ENCODE data around the gene SLC3A2.
A peak's percentile ranks its signal among the peaks of the same experiment; 100 is the strongest.
"Not testable (repeated sequence)": the region's sequence is repeated elsewhere in the genome, so short reads cannot be mapped to it uniquely, and the experiment has no call there.

The SLC3A2 gene

DNA sequence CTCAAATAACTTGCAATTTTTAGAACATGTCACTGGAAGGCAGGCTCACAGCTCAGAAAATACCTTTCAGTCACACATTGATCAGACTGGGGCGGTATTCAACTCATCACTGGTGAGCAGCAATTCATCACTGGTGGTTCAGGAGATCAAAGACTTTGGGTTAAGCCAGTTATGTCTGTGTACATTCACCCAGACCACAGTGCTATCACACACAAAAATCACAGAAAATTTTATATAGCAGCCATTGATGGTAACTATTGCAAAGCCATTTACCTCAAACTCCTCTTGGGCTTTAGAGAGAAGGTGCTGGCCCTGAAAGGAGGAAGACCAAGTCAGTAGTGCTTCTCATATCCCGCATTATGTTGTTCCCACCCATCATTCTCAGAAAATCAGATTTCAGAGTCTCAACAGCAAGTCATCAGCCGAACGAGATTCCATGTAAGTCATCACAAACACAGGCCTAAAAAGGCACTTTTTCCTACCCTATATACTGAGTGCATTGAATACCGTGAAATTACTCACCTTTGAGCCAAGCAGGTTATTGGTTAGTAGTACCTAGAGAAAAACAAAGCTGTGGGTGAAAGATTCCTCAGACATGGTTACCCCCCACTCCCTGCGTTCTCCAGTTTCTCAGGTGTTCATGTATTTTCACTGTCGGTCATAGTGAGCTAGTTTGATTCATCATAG is 27.3 kb upstream of the SLC3A2 start:
- no peak for DNase-seq

- no peak for DNase-seq
Measured at GRCh38 chr11:62854013-62854824, 26.5 kb upstream of the SLC3A2 start.

DNA sequence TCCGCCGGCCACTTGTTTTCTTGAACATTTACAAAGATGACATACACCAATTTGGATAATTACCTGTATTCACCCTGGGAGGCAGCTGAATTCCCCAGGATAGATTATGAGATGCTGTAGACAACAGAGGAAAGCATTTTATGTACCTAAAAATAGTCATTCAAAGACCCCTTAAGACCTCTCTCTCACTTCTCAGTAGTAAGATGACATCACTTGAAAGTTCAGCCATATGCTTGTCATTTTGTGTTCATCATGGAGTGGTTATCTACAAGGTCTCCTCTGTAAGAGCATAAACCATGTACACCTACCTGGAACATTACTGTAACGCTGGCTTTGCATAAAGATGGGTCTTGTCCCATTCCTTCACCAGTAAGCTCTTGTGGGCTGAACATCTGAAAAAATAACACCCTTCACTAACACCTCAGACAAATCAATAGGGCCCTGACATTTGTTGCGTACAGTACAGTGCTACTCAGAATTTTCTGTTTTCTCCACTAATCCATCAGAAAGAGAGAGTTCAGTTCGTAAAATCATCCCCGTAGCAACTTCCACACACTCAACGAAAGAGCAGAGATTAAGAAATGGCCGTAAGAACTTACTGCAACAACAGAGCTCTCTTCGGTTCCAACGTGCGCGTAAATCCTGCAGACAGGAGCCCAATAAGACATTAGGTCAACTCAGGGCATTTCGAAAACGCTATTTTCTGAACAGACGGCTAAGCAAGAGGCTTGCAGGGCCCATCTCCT is 25.7 kb upstream of the SLC3A2 start:
- no peak for DNase-seq

- peak; percentile 95 for DNase-seq
Measured at GRCh38 chr11:62855571-62856332, 24.9 kb upstream of the SLC3A2 start.

DNA sequence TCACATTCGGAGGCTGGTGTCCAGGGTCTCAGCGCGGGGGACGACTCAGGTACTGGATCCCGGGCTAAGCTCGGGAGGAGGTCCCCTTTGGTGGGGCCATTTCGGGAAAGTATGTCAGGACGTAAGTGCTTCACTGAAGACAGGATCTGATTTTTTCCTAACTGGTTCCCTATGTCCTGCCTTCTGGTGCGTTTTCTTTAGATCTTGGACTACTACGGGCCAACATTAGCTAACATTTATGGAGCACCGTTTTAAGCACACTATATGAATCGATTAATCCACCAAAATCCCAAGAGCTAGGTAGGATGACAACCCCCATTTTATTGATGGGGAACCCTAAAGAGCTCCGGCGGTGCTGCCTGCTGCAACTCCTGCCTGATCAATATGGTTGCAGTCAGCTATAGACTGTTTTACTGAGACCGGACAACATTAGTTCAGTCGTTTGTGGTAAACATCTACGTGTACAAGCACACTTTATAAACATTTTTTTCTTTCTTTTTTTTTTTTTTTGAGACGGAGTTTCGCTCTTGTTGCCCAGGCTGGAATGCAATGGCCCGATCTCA is 24.3 kb upstream of the SLC3A2 start:
- DNase-seq = no peak

GRCh38 chr11:62857541-62857982 is 23.1 kb upstream of the SLC3A2 start:
- no peak for DNase-seq

DNA sequence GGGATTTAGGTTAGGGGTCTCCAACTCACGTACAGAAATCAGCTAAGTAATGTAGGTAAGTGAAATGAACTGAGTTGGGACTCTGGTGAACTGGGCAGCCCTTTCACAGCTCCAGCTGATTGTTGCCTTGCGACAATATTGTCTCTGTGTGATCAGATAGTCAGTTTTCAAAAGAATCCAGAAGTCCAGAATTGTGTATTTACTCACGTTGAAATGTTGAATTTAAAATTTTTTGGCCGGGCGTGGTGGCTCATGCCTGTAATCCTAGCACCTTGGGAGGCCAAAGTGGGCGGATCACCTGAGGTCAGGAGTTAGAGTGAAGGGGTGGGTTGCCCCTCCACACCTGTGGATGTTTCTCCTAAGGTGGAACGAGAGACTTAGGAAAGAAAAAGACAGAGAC is 22.5 kb upstream of the SLC3A2 start:
- DNase-seq = no peak

DNA sequence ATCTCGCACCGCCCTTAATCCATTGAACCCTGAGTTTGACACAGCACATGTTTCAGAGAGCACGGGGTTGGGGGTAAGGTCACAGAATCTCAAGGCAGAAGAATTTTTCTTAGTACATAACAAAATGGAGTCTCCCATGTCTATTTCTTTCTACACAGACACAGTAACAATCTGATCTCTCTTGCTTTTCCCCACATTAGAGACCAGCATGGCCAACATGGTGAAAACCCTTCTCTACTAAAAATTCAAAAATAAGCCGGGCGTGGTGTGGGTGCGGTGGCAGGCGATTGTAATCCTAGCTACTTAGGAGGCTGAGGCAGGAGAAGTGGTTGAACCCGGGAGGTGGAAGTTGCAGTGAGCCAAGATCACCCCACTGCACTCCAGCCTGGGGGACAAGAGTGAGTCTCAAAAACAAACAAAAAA is 21.4 kb upstream of the SLC3A2 start:
- not testable (repeated sequence) for DNase-seq

DNA sequence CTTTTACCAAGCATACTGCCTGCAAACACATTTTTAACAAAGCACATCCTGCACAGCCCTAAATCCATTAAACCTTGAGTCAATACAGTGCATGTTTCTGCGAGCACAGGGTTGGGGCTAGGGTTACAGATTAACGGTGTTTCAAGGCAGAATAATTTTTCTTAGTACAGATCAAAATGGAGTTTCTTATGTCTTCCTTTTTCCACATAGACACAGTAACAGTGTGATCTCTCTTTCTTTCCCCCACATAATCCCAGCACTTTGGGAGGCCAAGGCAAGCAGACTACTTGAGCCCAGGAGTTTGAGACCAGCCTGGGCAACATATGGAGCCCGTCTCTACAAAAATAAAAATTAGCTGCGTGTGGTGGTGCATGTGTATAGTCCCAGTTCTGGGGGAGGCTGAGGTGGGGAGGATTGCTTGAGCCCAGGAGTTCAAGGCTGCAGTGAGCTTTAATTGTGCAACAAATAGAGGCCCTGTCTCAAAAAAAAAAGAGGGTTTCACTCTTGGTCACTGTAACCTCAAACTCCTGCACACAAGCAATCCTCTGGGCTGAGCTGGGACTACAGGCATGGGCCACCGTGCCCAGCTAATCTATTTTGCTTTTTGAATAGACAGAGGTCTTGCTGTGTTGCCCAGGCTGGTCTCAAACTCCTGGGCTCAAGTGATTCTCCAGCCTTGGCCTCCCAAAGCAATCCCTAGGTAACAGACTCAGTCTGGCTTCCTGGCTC is 19.7 kb upstream of the SLC3A2 start:
- no peak for DNase-seq

DNA sequence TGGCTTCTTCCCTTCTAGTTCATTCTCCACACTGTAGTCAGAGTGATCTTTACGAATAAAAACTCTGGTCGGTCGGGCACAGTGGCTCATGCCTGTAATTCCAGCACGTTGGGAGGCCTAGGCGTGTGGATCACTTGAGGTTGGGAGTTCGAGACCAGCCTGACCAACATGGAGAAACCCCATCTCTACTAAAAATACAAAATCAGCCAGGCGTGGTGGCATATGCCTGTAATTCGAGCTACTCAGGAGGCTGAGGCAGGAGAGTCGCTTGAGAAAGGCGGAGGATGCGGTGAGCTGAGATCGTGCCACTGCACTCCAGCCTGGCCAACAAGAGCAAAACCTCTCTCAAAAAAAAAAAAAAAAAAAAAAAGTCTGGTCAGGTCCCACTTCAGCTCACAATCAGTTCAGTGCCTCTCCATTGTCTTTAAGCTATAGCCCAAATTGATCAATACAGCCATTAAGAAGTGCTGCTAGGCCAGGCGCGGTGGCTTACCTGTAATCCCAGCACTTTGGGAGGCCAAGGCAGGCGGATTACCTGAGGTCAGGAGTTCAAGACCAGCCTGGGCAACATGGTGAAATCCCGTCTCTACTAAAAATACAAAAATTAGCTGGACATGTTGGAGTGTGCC is 19.0 kb upstream of the SLC3A2 start:
- not testable (repeated sequence) for DNase-seq

DNA sequence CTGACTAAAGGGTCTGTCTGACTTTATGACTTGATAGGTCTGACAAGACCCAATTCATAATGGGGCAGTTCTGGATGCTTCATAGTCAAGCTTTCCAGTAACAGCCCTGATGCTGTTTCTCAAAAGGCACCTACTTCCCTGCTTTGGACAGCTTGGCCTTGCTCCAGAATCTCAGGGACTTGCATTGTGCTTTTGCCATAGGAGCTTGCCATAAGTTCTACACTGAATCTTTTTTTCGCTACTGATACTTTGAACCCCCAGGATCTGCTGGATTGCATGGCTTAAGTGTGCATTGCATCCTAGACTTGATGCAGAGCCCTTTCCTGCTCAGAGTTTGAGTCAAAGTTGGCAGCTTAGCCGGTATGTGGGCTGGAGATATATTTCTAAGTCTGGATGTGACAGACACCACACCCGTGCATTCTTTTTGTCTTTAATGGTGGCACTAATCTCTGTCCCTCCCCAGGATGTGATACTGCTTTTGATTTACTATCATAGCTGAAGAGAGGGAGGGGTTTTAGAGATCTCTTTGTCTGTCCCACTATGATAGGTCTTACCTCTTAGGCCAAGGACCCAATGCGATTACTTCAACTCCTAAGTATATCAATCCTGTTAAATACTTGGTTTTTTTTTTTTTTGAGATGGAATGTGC is 16.9 kb upstream of the SLC3A2 start:
- DNase-seq = no peak

DNA sequence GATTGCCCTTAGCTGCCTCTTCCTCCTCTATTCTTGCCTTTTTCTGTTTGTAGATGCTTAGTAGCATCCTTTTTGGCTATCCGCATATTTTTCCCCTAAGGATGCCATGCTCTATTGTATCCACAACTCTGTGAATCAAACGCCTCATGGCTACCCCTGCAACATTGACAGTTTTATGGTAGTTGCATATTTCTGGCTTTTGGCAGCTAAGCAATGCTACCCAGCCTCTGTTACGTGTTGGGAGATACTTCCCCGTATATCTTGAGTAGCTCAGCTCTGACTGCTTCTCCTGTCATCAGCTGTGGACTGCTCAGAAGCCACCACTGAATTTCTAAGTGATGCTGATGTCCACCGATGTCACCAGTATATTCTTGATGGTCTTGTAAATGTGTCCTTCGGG is 15.1 kb upstream of the SLC3A2 start:
- no peak for DNase-seq

DNA sequence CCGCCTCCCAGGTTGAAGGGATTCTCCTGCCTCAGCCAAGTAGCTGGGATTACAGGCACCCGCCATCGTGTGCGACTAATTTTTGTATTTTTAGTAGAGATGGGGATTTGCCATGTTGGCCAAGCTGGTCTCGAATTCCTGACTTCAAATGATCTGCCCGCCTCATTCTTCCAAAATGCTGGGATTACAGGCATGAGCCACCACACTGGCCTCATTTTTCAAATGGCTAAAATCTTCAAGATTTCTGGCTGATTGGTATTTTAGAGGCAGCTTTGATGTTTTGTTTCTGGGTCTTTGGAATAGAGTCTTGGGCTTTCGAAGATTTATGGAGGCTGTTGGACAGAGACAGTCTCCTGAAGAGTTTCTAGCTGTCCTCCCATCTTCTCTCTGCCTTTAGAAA is 5.8 kb upstream of the SLC3A2 start:
- no peak for DNase-seq

DNA sequence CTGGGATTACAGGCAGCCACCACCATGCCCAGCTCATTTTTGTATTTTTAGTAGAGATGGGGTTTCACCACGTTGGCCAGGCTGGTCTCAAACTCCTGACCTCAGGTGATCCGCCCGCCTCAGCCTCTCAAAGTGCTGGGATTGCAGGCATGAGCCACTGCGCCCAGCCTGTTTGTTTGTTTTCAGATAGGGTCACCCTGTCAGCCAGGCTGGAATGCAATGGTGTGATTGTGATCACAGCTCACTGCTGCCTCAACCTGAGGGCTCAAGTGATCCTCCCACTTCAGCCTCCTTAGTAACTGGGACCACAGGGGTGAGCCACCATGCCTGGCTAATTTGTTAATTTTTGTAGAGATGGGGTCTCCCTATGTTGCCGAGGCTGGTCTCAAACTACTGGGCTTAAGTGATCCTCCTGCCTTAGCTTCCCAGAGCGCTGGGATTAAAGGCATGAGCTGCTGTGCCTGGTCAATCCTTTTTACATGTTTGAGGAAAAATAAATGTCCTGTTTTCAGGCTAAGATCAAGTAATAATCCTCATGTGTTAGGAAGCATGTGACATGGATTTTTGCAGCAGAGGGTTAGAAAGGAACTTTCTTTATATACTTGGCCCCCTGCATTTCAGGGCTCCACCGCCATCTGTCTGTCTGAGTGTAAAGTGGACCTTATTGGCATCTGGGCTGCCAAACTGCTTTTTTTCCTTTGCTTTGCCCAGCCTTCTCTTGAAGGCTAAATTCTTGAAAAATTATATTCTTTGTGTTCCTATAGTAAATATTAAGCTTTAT is 4.8 kb upstream of the SLC3A2 start:
- no peak for DNase-seq

GRCh38 chr11:62876712-62877111 is 4.0 kb upstream of the SLC3A2 start:
- DNase-seq = no peak

- DNase-seq = no peak
Measured at GRCh38 chr11:62879235-62879978, 1.3 kb upstream of the SLC3A2 start.

DNA sequence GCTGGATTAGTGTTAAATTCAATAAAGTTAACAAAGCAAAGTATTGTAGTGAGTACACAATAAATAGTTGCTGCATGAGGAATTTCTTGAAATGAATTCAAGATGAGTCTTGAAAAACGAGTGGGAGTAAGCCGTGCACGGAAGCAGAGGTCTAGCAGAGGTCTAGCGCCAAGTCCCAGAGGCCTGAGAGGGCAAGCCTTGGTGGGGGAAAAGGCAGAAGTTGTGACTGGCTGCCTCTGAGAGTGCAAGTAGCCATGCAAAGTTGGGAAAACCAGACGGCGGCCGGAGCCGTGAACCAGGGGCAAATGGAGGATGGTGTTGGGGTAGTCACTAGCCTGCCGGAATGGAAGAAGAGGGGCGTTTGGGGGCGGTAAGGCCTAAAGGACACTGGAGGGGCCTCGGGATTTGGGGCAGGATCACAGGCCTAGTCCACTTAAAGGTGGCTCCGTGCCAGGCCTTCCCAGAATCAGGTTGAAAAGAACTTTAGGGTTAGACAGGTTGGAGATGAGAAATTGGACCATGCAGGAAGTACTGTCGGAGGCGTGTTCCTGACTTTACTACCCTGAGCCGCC is 379 bp upstream of the SLC3A2 start:
- DNase-seq = peak; percentile 33

DNA sequence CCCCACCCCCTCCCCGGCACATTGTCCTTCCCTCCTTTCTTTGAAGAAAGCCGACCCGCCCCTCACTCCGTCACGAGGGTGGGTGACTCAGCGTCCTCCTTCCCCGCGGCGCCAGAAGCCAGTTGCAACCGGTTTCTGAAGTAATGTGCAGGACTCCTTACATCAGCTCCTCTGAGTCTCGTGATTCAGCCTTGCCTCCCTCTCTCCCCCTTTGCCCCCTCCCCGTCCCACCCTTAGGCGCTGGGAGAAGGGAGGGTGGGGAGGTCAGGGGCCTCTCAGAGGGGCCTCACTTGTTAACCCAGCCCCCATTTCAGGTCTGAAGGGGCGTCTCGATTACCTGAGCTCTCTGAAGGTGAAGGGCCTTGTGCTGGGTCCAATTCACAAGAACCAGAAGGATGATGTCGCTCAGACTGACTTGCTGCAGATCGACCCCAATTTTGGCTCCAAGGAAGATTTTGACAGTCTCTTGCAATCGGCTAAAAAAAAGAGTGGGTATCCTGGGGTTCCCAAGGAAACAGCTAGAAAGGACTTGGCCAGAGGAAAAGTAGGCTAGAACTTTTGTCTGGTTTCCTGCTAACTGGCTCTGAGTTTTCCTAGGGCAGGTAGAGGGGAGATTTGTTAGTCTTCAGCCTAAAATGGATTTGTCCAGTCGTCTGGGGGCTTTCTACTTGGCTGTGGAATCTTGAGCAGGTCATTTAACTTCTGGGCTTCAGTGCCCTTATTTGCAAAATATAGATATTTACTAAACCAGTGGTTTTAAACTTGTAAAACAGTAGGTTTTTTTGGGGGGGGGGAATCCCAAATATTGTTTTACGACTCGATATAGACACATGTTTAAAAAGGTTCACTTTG is 1.1 kb downstream of the SLC3A2 start:
- peak; percentile 95 for DNase-seq

Measured in GF-D8 (cell line).